Suprapubic skin (tissue), 4 donors: ENCODE measurements around the gene SEPHS1. TPM values are rescaled to one million over a fixed set of nuclear protein-coding genes. Genes with fewer than 3 reads are reported as not detected.

Experiments
- DNase-seq, 2 donors: peaks; one replicate each; pipeline ENCODE4 v3.0.0-alpha.2; 2019; ENCODE audit warnings: low spot score in 2 of 2
- H3K27ac ChIP-seq: fragments of 200-600 bp; sonication (generic); one replicate; pipeline ENCODE4 v1.5.1; 2019
- H3K27me3 ChIP-seq: fragments of 200-600 bp; sonication (generic); one replicate; pipeline ENCODE4 v1.5.1; 2019
- H3K36me3 ChIP-seq: fragments of 200-600 bp; sonication (generic); one replicate; pipeline ENCODE4 v1.5.1; 2019
- H3K4me1 ChIP-seq: fragments of 200-600 bp; sonication (generic); one replicate; pipeline ENCODE4 v1.5.1; 2019
- H3K4me3 ChIP-seq: fragments of 200-600 bp; sonication (generic); one replicate; pipeline ENCODE4 v1.5.1; 2019; ENCODE audit warnings: mild to moderate bottlenecking
- H3K9me3 ChIP-seq: fragments of 200-600 bp; sonication (generic); one replicate; pipeline ENCODE4 v1.5.1; 2019
- CTCF ChIP-seq, 2 donors: fragments of 200-600 bp in 1 of 2; fragments of 450-650 bp in 1 of 2; sonication (generic) in 1 of 2; IDR thresholded peaks; one replicate each; pipeline ENCODE4 v1.5.1; 2016 to 2019; ENCODE audit warnings: antibody characterized with exemption in 2 of 2, mild to moderate bottlenecking in 1 of 2, moderate library complexity in 1 of 2
- EP300 ChIP-seq: sonication (generic); formaldehyde crosslinking; IDR thresholded peaks from one replicate; pipeline ENCODE4 v1.6.1; 2017; ENCODE audit warnings: antibody characterized with exemption
- POLR2A ChIP-seq, 2 donors: fragments of 450-650 bp; IDR thresholded peaks; one replicate each; pipeline ENCODE4 v1.6.1; 2017; ENCODE audit warnings: antibody characterized with exemption in 2 of 2, mild to moderate bottlenecking in 2 of 2, moderate library complexity in 2 of 2
- POLR2AphosphoS5 ChIP-seq, 3 donors: sonication (generic); formaldehyde crosslinking; IDR thresholded peaks; one replicate each; pipeline ENCODE4 v1.6.1; 2017; ENCODE audit warnings: antibody characterized with exemption in 3 of 3
- WGBS: methylation state at CpG from one replicate; pipeline ENCODE4 v1.1.5; 2018; 5-methylcytosine and 5-hydroxymethylcytosine counted together
- total RNA-seq, 4 donors: library from RNA; depleted of rRNA; stranded (reverse); fragments of >200 nt; gene quantifications; one replicate each; pipeline ENCODE4 v1.1.0, GENCODE V29; 2016

SEPHS1 gene
- total RNA-seq, 4 donors from 2014 or later = 23.1 to 31.6 (median 25.4) TPM

DNA sequence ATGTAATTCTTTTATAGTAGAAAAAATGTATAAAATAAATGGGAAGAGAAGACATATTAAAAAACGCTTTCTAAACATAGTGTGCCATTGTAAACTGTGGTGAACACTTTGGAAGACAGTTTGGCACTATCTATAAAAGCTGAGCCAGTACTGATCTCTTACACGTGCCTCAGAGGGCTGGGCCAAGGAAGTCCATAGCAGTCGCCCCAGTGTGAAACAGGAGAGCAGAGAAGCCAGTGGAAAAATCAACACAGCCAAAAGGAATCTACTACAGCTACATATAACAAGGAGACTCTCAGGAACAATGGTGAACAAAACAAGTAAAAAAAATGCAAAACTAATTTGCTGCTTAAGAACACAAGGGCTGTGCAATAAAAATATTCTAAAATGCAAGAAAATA, 20.6 kb downstream of the SEPHS1 start:
- Histone ChIP-seq H3K36me3 (peaks cover 84% of the 10 kb centered on the region), H3K4me3 (no peak overlapping the region), H3K9me3 (no peaks in the 10 kb centered on the region), H3K27ac (no peak overlapping the region), H3K27me3 (no peaks in the 10 kb centered on the region), H3K4me1 (no peaks in the 10 kb centered on the region)
- 36% methylated on average over 3 of the region's 3 CpGs for WGBS
- no peak for TF ChIP-seq POLR2AphosphoS5 (IDR thresholded peaks at IDR 0.05)
- no peak for TF ChIP-seq POLR2A (IDR thresholded peaks at IDR 0.05)
- TF ChIP-seq CTCF (IDR thresholded peaks at IDR 0.05) = no peak
- no peak for TF ChIP-seq EP300
- no peak for DNase-seq

DNA sequence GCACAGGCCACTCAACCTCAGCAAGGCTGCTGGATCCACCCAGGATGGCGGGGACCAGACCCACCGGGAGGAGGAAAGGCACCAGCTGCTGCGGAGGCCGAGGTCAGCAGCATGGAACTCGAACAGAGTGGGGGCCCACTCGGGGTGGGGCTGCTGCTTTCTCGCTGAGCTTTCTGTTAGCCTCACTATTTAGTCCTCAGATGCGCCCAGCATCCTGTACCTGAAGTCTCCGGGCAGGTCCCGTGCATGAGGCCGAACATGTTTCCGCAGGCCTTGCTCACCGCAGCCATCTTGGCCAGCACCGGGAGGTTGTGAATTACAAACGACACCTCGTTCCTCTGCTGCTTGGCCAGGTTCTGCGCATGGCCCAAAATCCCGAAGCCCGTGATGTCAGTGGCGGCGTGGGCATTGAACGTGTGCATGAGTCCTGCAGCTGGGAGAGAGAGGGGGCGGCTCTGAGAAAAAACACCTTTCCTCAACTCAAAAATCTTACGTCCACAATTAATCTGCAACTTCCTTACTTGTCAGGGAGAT, 25.4 kb downstream of the SEPHS1 start:
- Histone ChIP-seq H3K27me3 (no peaks in the 10 kb centered on the region), H3K27ac (no peak overlapping the region), H3K4me1 (no peaks in the 10 kb centered on the region), H3K36me3 (peaks cover 78% of the 10 kb centered on the region), H3K4me3 (no peak overlapping the region), H3K9me3 (no peaks in the 10 kb centered on the region)
- TF ChIP-seq EP300 (no peak), CTCF (IDR thresholded peaks at IDR 0.05) (no peak), POLR2A (IDR thresholded peaks at IDR 0.05) (no peak), POLR2AphosphoS5 (IDR thresholded peaks at IDR 0.05) (no peak)
- DNase-seq = no peak
- 94% methylated on average over 19 of the region's 24 CpGs for WGBS

DNA sequence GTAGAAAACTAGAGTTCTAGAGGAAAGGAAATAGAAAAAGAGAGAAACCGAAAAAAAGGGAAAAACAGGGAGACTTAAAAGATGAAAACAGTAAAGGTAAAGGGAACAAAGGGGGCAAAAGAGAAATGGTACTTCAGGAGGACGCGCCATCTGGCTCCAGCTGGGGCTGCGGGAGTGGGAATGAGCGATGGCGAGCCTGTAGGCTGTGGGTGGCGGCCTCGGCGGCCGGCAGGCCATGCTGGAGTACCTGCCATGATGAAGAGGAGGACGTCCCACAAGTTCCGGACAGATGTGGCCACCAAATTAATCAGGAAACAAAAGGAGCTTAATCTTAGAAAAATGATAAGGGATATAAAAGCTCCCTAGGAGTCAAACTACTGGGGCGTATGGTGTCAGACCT, 26.5 kb downstream of the SEPHS1 start:
- H3K36me3 ChIP-seq = peaks cover 70% of the 10 kb centered on the region

DNA sequence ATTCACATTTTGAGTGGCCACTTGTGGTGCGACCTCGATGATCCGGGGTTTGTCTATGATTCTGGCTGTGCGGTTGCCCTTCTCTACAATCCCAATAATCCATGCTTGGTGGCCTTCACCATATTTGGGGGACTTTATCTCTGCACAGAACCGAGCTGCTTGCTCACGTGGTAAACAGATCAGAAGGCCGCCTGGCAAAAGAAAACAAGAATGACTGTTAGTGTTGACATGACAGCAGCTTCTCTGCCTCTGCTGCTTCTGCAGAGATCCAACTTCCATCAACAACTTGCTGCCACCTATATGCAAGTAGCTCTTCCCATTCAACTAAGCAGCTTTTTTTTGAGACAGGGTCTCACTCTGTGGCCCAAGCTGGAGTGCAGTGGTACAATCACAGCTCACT, 28.9 kb downstream of the SEPHS1 start:
- no peaks in the 10 kb centered on the region for H3K9me3 ChIP-seq
- H3K36me3 ChIP-seq = peaks cover 48% of the 10 kb centered on the region
- H3K4me3 ChIP-seq = no peak overlapping the region
- no peak overlapping the region for H3K27ac ChIP-seq
- WGBS = 86% methylated on average over 7 of the region's 7 CpGs
- TF ChIP-seq POLR2A (IDR thresholded peaks at IDR 0.05) = no peak
- TF ChIP-seq POLR2AphosphoS5 (IDR thresholded peaks at IDR 0.05) = no peak
- no peak for TF ChIP-seq EP300
- TF ChIP-seq CTCF (IDR thresholded peaks at IDR 0.05) = no peak
- no peak for DNase-seq
- peaks cover 5% of the 10 kb centered on the region for H3K4me1 ChIP-seq
- no peaks in the 10 kb centered on the region for H3K27me3 ChIP-seq

More for the DNA sequence above, 26.5 kb downstream of the SEPHS1 start:
- Histone ChIP-seq H3K9me3 (no peaks in the 10 kb centered on the region), H3K27me3 (no peaks in the 10 kb centered on the region), H3K4me1 (peaks cover 5% of the 10 kb centered on the region), H3K4me3 (no peak overlapping the region), H3K27ac (no peak overlapping the region)
- DNase-seq = no peak
- 92% methylated on average over 13 of the region's 13 CpGs for WGBS
- TF ChIP-seq POLR2AphosphoS5 (IDR thresholded peaks at IDR 0.05) (no peak), POLR2A (IDR thresholded peaks at IDR 0.05) (no peak), CTCF (IDR thresholded peaks at IDR 0.05) (no peak), EP300 (no peak)

DNA sequence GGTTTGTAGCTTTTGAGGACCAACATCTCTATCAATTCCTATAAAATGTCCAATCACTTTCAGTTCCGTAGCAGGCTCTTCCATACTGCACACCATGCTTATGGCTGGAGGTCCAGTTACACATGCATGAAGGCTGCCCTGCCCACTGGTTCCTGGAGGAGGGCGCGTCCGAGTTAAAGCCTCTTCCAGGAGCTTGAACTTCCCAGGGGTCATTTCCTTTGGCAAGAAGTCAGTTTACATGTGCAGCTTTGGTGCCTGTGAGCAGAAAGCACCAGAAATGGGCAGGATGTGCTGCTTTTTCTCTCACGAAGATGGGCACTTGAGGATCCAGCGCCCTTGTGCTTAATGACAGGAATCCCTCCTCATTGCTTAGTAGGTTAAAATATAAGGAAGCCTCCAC, 30.6 kb downstream of the SEPHS1 start:
- Histone ChIP-seq H3K9me3 (no peaks in the 10 kb centered on the region), H3K27me3 (no peaks in the 10 kb centered on the region), H3K27ac (no peak overlapping the region), H3K4me3 (no peak overlapping the region), H3K4me1 (peaks cover 5% of the 10 kb centered on the region), H3K36me3 (peaks cover 36% of the 10 kb centered on the region)
- DNase-seq = no peak
- TF ChIP-seq POLR2AphosphoS5 (IDR thresholded peaks at IDR 0.05) (no peak), POLR2A (IDR thresholded peaks at IDR 0.05) (no peak), CTCF (IDR thresholded peaks at IDR 0.05) (no peak), EP300 (no peak)
- 63% methylated on average over 6 of the region's 6 CpGs for WGBS
